ENCODE results near the gene ZNF740.

Gene ZNF740

GRCh38 chr12:53185582-53186153 is 5.1 kb downstream of the ZNF740 start:
- Histone ChIP-seq H3K4me1 (ENCODE audit: control insufficient read depth, insufficient read depth, low read length, poor library complexity, severe bottlenecking) (peaks cover 3% of the 10 kb centered on the region), H3K9me3 (ENCODE audit: control insufficient read depth, low read length) (no peaks in the 10 kb centered on the region), H3K4me3 (ENCODE audit: extremely low read depth, insufficient read depth, low read length, poor library complexity, severe bottlenecking) (no peak overlapping the region), H3K27ac (ENCODE audit: low read depth, low read length, severe bottlenecking) (no peak overlapping the region), H3K36me3 (ENCODE audit: control insufficient read depth, insufficient read depth, low read length) (peaks cover 79% of the 10 kb centered on the region)
- 93 to 100% methylated on average over 2 of the region's 3 CpGs for WGBS, 2 experiments (ENCODE audit: insufficient coverage in 2 of 2)

- Histone ChIP-seq H3K9me3 (ENCODE audit: control insufficient read depth, low read length) (no peaks in the 10 kb centered on the region), H3K27ac (ENCODE audit: low read depth, low read length, severe bottlenecking) (no peak overlapping the region), H3K4me3 (ENCODE audit: extremely low read depth, insufficient read depth, low read length, poor library complexity, severe bottlenecking) (no peak overlapping the region), H3K4me1 (ENCODE audit: control insufficient read depth, insufficient read depth, low read length, poor library complexity, severe bottlenecking) (peaks cover 3% of the 10 kb centered on the region), H3K36me3 (ENCODE audit: control insufficient read depth, insufficient read depth, low read length) (peaks cover 81% of the 10 kb centered on the region)
- 97 to 100% methylated on average over 3 to 4 of the region's 4 CpGs for WGBS, 2 experiments (ENCODE audit: insufficient coverage in 2 of 2)
Observed at GRCh38 chr12:53186745-53187144, 6.2 kb downstream of the ZNF740 start.

- WGBS, 2 experiments (ENCODE audit: insufficient coverage in 2 of 2) = 92% methylated on average over 10 to 15 of the region's 15 CpGs
- peaks cover 2% of the 10 kb centered on the region for H3K4me1 ChIP-seq (ENCODE audit: control insufficient read depth, insufficient read depth, low read length, poor library complexity, severe bottlenecking)
- no peak overlapping the region for H3K4me3 ChIP-seq (ENCODE audit: extremely low read depth, insufficient read depth, low read length, poor library complexity, severe bottlenecking)
- peaks cover 75% of the 10 kb centered on the region for H3K36me3 ChIP-seq (ENCODE audit: control insufficient read depth, insufficient read depth, low read length)
- no peaks in the 10 kb centered on the region for H3K9me3 ChIP-seq (ENCODE audit: control insufficient read depth, low read length)
- no peak overlapping the region for H3K27ac ChIP-seq (ENCODE audit: low read depth, low read length, severe bottlenecking)
Observed at GRCh38 chr12:53187145-53187899, 6.8 kb downstream of the ZNF740 start.

GRCh38 chr12:53190108-53190729 is 9.7 kb downstream of the ZNF740 start:
- Histone ChIP-seq H3K4me3 (ENCODE audit: extremely low read depth, insufficient read depth, low read length, poor library complexity, severe bottlenecking) (no peak overlapping the region), H3K27ac (ENCODE audit: low read depth, low read length, severe bottlenecking) (no peak overlapping the region), H3K9me3 (ENCODE audit: control insufficient read depth, low read length) (no peaks in the 10 kb centered on the region), H3K4me1 (ENCODE audit: control insufficient read depth, insufficient read depth, low read length, poor library complexity, severe bottlenecking) (no peaks in the 10 kb centered on the region), H3K36me3 (ENCODE audit: control insufficient read depth, insufficient read depth, low read length) (peaks cover 47% of the 10 kb centered on the region)
- 36 to 55% methylated on average over 11 to 13 of the region's 14 CpGs for WGBS, 2 experiments (ENCODE audit: insufficient coverage in 2 of 2)

GRCh38 chr12:53191096-53191884 is 10.8 kb downstream of the ZNF740 start:
- no peaks in the 10 kb centered on the region for H3K4me1 ChIP-seq (ENCODE audit: control insufficient read depth, insufficient read depth, low read length, poor library complexity, severe bottlenecking)
- 94 to 99% methylated on average over 8 to 9 of the region's 11 CpGs for WGBS, 2 experiments (ENCODE audit: insufficient coverage in 2 of 2)
- no peak overlapping the region for H3K27ac ChIP-seq (ENCODE audit: low read depth, low read length, severe bottlenecking)
- H3K36me3 ChIP-seq (ENCODE audit: control insufficient read depth, insufficient read depth, low read length) = peaks cover 36% of the 10 kb centered on the region
- H3K4me3 ChIP-seq (ENCODE audit: extremely low read depth, insufficient read depth, low read length, poor library complexity, severe bottlenecking) = no peak overlapping the region
- no peaks in the 10 kb centered on the region for H3K9me3 ChIP-seq (ENCODE audit: control insufficient read depth, low read length)

- H3K4me1 ChIP-seq (ENCODE audit: control insufficient read depth, insufficient read depth, low read length, poor library complexity, severe bottlenecking) = no peaks in the 10 kb centered on the region
- H3K27ac ChIP-seq (ENCODE audit: low read depth, low read length, severe bottlenecking) = no peak overlapping the region
- WGBS, 2 experiments (ENCODE audit: insufficient coverage in 2 of 2) = 97% methylated on average over 14 of the region's 14 CpGs
- H3K4me3 ChIP-seq (ENCODE audit: extremely low read depth, insufficient read depth, low read length, poor library complexity, severe bottlenecking) = no peak overlapping the region
- no peaks in the 10 kb centered on the region for H3K9me3 ChIP-seq (ENCODE audit: control insufficient read depth, low read length)
- peaks cover 29% of the 10 kb centered on the region for H3K36me3 ChIP-seq (ENCODE audit: control insufficient read depth, insufficient read depth, low read length)
Observed at GRCh38 chr12:53191885-53192530, 11.5 kb downstream of the ZNF740 start.

DNA sequence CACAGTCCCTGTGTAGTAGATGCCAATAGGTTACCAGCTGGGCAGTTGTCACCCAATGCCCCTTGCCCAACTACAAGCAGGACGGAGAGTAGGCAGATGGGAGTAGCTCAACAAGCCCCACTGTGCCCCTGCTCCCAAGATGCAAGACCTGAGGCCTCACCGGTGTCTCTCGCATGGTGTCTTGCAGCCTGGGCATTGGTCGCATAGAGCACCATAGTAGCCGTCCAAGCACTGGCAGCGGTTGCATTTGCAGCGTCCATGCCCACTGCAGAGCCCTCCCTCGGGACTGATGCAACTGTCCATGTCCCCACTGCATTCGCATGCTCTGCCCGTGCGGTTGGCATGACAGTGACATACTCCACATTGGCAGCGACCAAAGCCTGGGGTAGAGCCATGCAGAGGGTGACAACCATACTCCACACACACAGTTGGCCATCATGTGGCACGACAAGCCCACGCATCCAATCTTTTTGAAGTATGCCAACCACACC is 12.1 kb downstream of the ZNF740 start:
- Histone ChIP-seq H3K4me3 (ENCODE audit: extremely low read depth, insufficient read depth, low read length, poor library complexity, severe bottlenecking) (no peak overlapping the region), H3K4me1 (ENCODE audit: control insufficient read depth, insufficient read depth, low read length, poor library complexity, severe bottlenecking) (no peaks in the 10 kb centered on the region)
- WGBS, 2 experiments (ENCODE audit: insufficient coverage in 2 of 2) = 96% methylated on average over 14 of the region's 14 CpGs

DNA sequence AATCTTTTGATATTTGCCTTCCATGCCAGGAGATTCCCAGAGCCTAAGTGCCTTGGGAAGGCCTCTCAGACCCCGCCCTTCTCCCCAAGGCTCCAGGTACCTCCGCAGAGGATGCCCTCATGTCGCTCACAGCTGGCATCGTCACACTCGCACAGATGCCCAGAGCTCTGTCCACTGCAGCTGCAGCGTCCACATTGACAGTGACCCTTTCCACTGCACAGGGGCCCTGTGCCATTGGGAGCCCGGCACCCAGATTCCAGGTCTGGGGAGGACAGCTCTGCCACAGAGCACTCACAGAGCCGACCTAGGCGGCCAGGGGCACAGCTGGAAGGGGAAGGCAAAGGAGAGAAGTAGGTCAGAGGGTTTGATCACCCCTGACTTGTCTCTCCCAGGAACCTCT is 12.5 kb downstream of the ZNF740 start:
- Histone ChIP-seq H3K4me1 (ENCODE audit: control insufficient read depth, insufficient read depth, low read length, poor library complexity, severe bottlenecking) (no peaks in the 10 kb centered on the region), H3K27ac (ENCODE audit: low read depth, low read length, severe bottlenecking) (no peak overlapping the region), H3K9me3 (ENCODE audit: control insufficient read depth, low read length) (no peaks in the 10 kb centered on the region), H3K36me3 (ENCODE audit: control insufficient read depth, insufficient read depth, low read length) (peaks cover 18% of the 10 kb centered on the region), H3K4me3 (ENCODE audit: extremely low read depth, insufficient read depth, low read length, poor library complexity, severe bottlenecking) (no peak overlapping the region)
- WGBS, 2 experiments (ENCODE audit: insufficient coverage in 2 of 2) = 92 to 96% methylated on average over 7 of the region's 9 CpGs

More for the DNA sequence above, 12.1 kb downstream of the ZNF740 start:
- no peaks in the 10 kb centered on the region for H3K9me3 ChIP-seq (ENCODE audit: control insufficient read depth, low read length)
- no peak overlapping the region for H3K27ac ChIP-seq (ENCODE audit: low read depth, low read length, severe bottlenecking)
- peaks cover 23% of the 10 kb centered on the region for H3K36me3 ChIP-seq (ENCODE audit: control insufficient read depth, insufficient read depth, low read length)

GRCh38 chr12:53193985-53194716 is 13.6 kb downstream of the ZNF740 start:
- Histone ChIP-seq H3K27ac (ENCODE audit: low read depth, low read length, severe bottlenecking) (no peak overlapping the region), H3K9me3 (ENCODE audit: control insufficient read depth, low read length) (no peaks in the 10 kb centered on the region), H3K4me3 (ENCODE audit: extremely low read depth, insufficient read depth, low read length, poor library complexity, severe bottlenecking) (no peak overlapping the region), H3K4me1 (ENCODE audit: control insufficient read depth, insufficient read depth, low read length, poor library complexity, severe bottlenecking) (no peaks in the 10 kb centered on the region), H3K36me3 (ENCODE audit: control insufficient read depth, insufficient read depth, low read length) (peaks cover 9% of the 10 kb centered on the region)
- WGBS, 2 experiments (ENCODE audit: insufficient coverage in 2 of 2) = 80 to 82% methylated on average over 8 of the region's 11 CpGs

All from mesodermal cell (in vitro differentiated cells).